ELR (cell line): ENCODE data around the gene S100Z.

Experiments used
- DNase-seq: peaks from one replicate; pipeline ENCODE4 v3.0.0-alpha.2; 2015; ENCODE audit warnings: low read depth

Gene S100Z

GRCh38 chr5:76953551-76954382, 104.0 kb downstream of the S100Z start:
- peak; percentile 25 for DNase-seq

- no peak for DNase-seq
Measured at GRCh38 chr5:76954383-76954763, 104.6 kb downstream of the S100Z start.

DNA sequence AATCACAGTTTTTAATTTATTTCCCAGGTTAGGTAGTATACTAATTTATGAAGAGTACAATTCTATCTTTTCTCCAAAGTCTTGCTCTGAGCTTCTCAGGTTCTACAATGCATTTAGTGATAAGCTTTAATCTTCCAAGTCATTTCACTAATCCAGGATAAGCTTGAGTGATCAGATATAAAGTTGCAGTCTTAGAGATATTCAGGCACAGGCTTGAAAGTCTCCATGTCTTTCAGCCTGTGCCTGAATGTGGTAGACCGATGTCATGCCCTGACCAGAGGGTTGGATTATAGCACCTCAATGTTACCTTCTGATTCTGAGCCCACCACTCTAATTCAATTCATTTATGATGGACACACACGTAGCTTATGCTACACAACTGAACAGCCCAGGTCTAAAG, 106.2 kb downstream of the S100Z start:
- DNase-seq: no peak

- peak; percentile 83 for DNase-seq
Measured at GRCh38 chr5:76958991-76959767, 109.4 kb downstream of the S100Z start.

GRCh38 chr5:76960004-76960625, 110.3 kb downstream of the S100Z start:
- DNase-seq: peak; percentile 41

DNA sequence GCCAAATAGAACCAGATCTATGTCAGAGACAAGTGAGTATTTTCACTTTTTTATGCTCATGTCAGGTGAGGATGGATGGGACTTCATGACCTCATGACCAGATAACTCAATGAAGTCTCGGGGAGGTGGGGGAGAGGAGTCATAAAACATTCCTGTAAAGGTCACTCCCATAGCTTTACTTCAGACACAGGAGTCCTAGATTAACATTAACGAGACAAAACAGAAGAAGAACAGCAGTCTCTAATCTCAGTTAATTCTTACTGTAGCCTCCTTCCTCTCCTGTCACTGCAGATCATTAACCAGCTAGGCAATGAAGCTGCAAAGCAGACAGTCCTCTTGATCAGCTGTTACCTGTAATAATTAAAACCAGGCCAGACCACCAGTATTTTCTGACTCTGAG, 114.2 kb downstream of the S100Z start:
- DNase-seq: no peak
